GM23248 (cell line): Measurements from ENCODE around the gene PPP1R11. TPM values are rescaled to one million over a fixed set of nuclear protein-coding genes. Genes with fewer than 3 reads are reported as not detected.
"Not testable (repeated sequence)": the region's sequence is repeated elsewhere in the genome, so short reads cannot be mapped to it uniquely, and the experiment has no call there.

Experiments
- DNase-seq: peaks from one replicate; pipeline ENCODE4 v3.0.0-alpha.2; 2015
- H2AFZ ChIP-seq: fragments of 200-600 bp; sonication (generic); 2 replicates; pipeline ENCODE4 v1.6.1; 2016; ENCODE audit warnings: antibody characterized with exemption
- H3F3A ChIP-seq: fragments of 200-600 bp; sonication (generic); 2 replicates; pipeline ENCODE4 v1.6.1; 2016; ENCODE audit warnings: mild to moderate bottlenecking, antibody characterized with exemption, mixed run types; ENCODE audit not compliant: insufficient read depth
- H3K27ac ChIP-seq: fragments of 200-600 bp; sonication (generic); 2 replicates; pipeline ENCODE4 v1.5.1; 2016; ENCODE audit warnings: mild to moderate bottlenecking
- H3K27me3 ChIP-seq: fragments of 200-600 bp; sonication (generic); replicated peaks from 2 replicates; pipeline ENCODE4 v1.6.1; 2016; ENCODE audit warnings: mild to moderate bottlenecking; ENCODE audit not compliant: insufficient read depth
- H3K36me3 ChIP-seq: fragments of 200-600 bp; sonication (generic); 2 replicates; pipeline ENCODE4 v1.6.1; 2016; ENCODE audit warnings: low read depth, mild to moderate bottlenecking
- H3K4me1 ChIP-seq: fragments of 200-600 bp; sonication (generic); 2 replicates; pipeline ENCODE4 v1.6.1; 2016; ENCODE audit warnings: mild to moderate bottlenecking; ENCODE audit not compliant: insufficient read depth
- H3K4me2 ChIP-seq: fragments of 200-600 bp; sonication (generic); one replicate; pipeline ENCODE4 v1.6.1; 2016; ENCODE audit warnings: mild to moderate bottlenecking; ENCODE audit not compliant: unreplicated experiment
- H3K4me3 ChIP-seq: fragments of 200-600 bp; sonication (generic); 2 replicates; pipeline ENCODE4 v1.5.1; 2016; ENCODE audit warnings: mild to moderate bottlenecking
- H3K79me2 ChIP-seq: fragments of 200-600 bp; sonication (generic); 2 replicates; pipeline ENCODE4 v1.6.1; 2016; ENCODE audit warnings: mild to moderate bottlenecking; ENCODE audit not compliant: insufficient read depth
- H3K9ac ChIP-seq: fragments of 200-600 bp; sonication (generic); 2 replicates; pipeline ENCODE4 v1.6.1; 2016; ENCODE audit warnings: mild to moderate bottlenecking
- H3K9me2 ChIP-seq: fragments of 200-600 bp; sonication (generic); 2 replicates; pipeline ENCODE4 v1.6.1; 2016; ENCODE audit warnings: mixed run types, mild to moderate bottlenecking, moderate library complexity; ENCODE audit not compliant: insufficient read depth
- H3K9me3 ChIP-seq: fragments of 200-600 bp; sonication (generic); one replicate; pipeline ENCODE4 v1.6.1; 2017; ENCODE audit warnings: low read depth
- H4K20me1 ChIP-seq: fragments of 200-600 bp; sonication (generic); 2 replicates; pipeline ENCODE4 v1.6.0; 2016; ENCODE audit not compliant: insufficient read depth
- EZH2 ChIP-seq: fragments of 200-600 bp; sonication (generic); IDR thresholded peaks from 2 replicates; pipeline ENCODE4 v1.6.1; 2018; ENCODE audit warnings: antibody characterized with exemption, mild to moderate bottlenecking; ENCODE audit not compliant: insufficient read depth, poor library complexity, severe bottlenecking
- EZH2phosphoT487 ChIP-seq: fragments of 200-600 bp; sonication (generic); IDR thresholded peaks from 2 replicates; pipeline ENCODE4 v1.6.1; 2018; ENCODE audit warnings: antibody characterized with exemption, moderate library complexity, mild to moderate bottlenecking, low read depth; ENCODE audit not compliant: insufficient read depth
- WGBS, 2 experiments: methylation state at CpG; one replicate each; pipeline ENCODE4 v1.1.6; 2015 to 2017; ENCODE audit warnings: low lambda C conversion rate in 2 of 2, low coverage in 1 of 2; ENCODE audit errors: missing lambda C conversion rate in 2 of 2; 5-methylcytosine and 5-hydroxymethylcytosine counted together
- in situ Hi-C: fragments of 300-500 bp; cut with MboI; formaldehyde crosslinking; loops from 2 replicates; pipeline ENCODE4 v1.15.0; 2020
- polyA plus RNA-seq: library from polyadenylated mRNA; unstranded; fragments of >200 nt; fragmentation: Nextera tagmentation; extraction: Ambion mirVana; gene quantifications from 2 replicates; pipeline ENCODE4 v1.2.1, GENCODE V29; 2016
- small RNA-seq: library from RNA; depleted of rRNA; stranded (forward); fragments of <200 nt; gene quantifications from one replicate; pipeline ENCODE3, GENCODE V24; 2014; ENCODE audit warnings: low read depth, low replicate concordance
- total RNA-seq: library from RNA; depleted of rRNA; stranded (reverse); fragments of >200 nt; shearing (Covaris generic); gene quantifications from 2 replicates; pipeline ENCODE4 v1.2.3, GENCODE V29; 2014; rRNA removed

The PPP1R11 gene
- total and polyA plus RNA-seq, 2 experiments from 2014 or later: 44.1 to 77.5 TPM

- H4K20me1 ChIP-seq: no peaks in the 10 kb centered on the region
- H3K4me1 ChIP-seq: no peaks in the 10 kb centered on the region
- in situ Hi-C loops: no loop called here
- H3K4me2 ChIP-seq: no peak overlapping the region
- H3K9me3 ChIP-seq: no peaks in the 10 kb centered on the region
- H3F3A ChIP-seq: no peaks in the 10 kb centered on the region
- TF ChIP-seq EZH2phosphoT487 (no peak), EZH2 (no peak)
- no peak for DNase-seq
- no peak overlapping the region for H3K27ac ChIP-seq
- WGBS, 2 experiments: 21 to 29% methylated on average over 1 of the region's 1 CpG
- no peaks in the 10 kb centered on the region for H3K9me2 ChIP-seq
- H3K4me3 ChIP-seq: no peak overlapping the region
- H3K36me3 ChIP-seq: no peaks in the 10 kb centered on the region
- peaks cover 47% of the 10 kb centered on the region for H3K27me3 ChIP-seq
- no peaks in the 10 kb centered on the region for H3K79me2 ChIP-seq
- H2AFZ ChIP-seq: no peak overlapping the region
- H3K9ac ChIP-seq: no peak overlapping the region
Measured at GRCh38 chr6:30113841-30114240, 46.8 kb downstream of the PPP1R11 start.

- Histone ChIP-seq H4K20me1 (no peaks in the 10 kb centered on the region), H3K36me3 (no peaks in the 10 kb centered on the region), H3F3A (no peaks in the 10 kb centered on the region), H3K4me2 (no peak overlapping the region), H3K9ac (no peak overlapping the region), H3K27ac (no peak overlapping the region), H3K9me3 (no peaks in the 10 kb centered on the region), H3K4me3 (no peak overlapping the region), H3K4me1 (0 out of 2 replicates have a peak, but pooled peaks cover 3% of the 10 kb centered on the region), H3K9me2 (no peaks in the 10 kb centered on the region), H2AFZ (no peak overlapping the region), H3K79me2 (no peaks in the 10 kb centered on the region), H3K27me3 (peaks cover 24% of the 10 kb centered on the region)
- TF ChIP-seq EZH2phosphoT487: no peak
- TF ChIP-seq EZH2: no peak
- 57 to 60% methylated on average over 6 of the region's 6 CpGs for WGBS, 2 experiments
- DNase-seq: no peak
- in situ Hi-C loops: no loop called here
Measured at GRCh38 chr6:30116724-30117123, 49.7 kb downstream of the PPP1R11 start.

GRCh38 chr6:30118691-30119090 lies 51.7 kb downstream of the PPP1R11 start:
- H3K27me3 ChIP-seq, H3K36me3 ChIP-seq, H3K9me2 ChIP-seq, DNase-seq, H3K4me3 ChIP-seq, H3F3A ChIP-seq, H3K9me3 ChIP-seq, H3K4me1 ChIP-seq, H2AFZ ChIP-seq, H3K79me2 ChIP-seq, H3K4me2 ChIP-seq, in situ Hi-C loops, H3K9ac ChIP-seq, H4K20me1 ChIP-seq, H3K27ac ChIP-seq: not testable (repeated sequence)
- WGBS, 2 experiments: 92 to 95% methylated on average over 5 of the region's 5 CpGs

Small RNA genes within 50 kb of the gene (small RNA-seq; reads per million reads assigned to genes)
- not detected for gene RF02218
- gene RF02219: not detected
- not detected for gene RF02220

Other genes starting within 250 kb of the PPP1R11 start
- not detected in 2 replicates for gene HLA-G, start 239.4 kb upstream of the PPP1R11 start, total RNA-seq
- 1.5 and 1.7 TPM in 2 replicates for gene HLA-G, start 239.4 kb upstream of the PPP1R11 start, polyA plus RNA-seq
- 546 and 634 TPM in 2 replicates for gene HLA-A, start 124.7 kb upstream of the PPP1R11 start, total RNA-seq
- gene HLA-A, start 124.7 kb upstream of the PPP1R11 start, polyA plus RNA-seq: 508 and 529 TPM in 2 replicates
- gene POLR1H, start 5.9 kb upstream of the PPP1R11 start, total RNA-seq: 19.2 and 21.9 TPM in 2 replicates
- 31.7 and 32.1 TPM in 2 replicates for gene POLR1H, start 5.9 kb upstream of the PPP1R11 start, polyA plus RNA-seq
- gene RNF39, start 8.6 kb downstream of the PPP1R11 start, total RNA-seq: not detected in 2 replicates
- gene RNF39, start 8.6 kb downstream of the PPP1R11 start, polyA plus RNA-seq: 0.21 and 0.30 TPM in 2 replicates
- gene TRIM31, start 45.9 kb downstream of the PPP1R11 start, total RNA-seq: not detected in 2 replicates
- not detected in 2 replicates for gene TRIM31, start 45.9 kb downstream of the PPP1R11 start, polyA plus RNA-seq
- not detected in 2 replicates for gene TRIM40, start 68.9 kb downstream of the PPP1R11 start, total RNA-seq
- not detected in 2 replicates for gene TRIM40, start 68.9 kb downstream of the PPP1R11 start, polyA plus RNA-seq
- 0.11 TPM in 1 of 2 replicates, not detected in the other for gene TRIM10, start 94.0 kb downstream of the PPP1R11 start, total RNA-seq
- gene TRIM10, start 94.0 kb downstream of the PPP1R11 start, polyA plus RNA-seq: not detected in 2 replicates
- gene TRIM15, start 96.3 kb downstream of the PPP1R11 start, total RNA-seq: not detected in 2 replicates
- not detected in 2 replicates for gene TRIM15, start 96.3 kb downstream of the PPP1R11 start, polyA plus RNA-seq
- gene TRIM26, start 146.2 kb downstream of the PPP1R11 start, total RNA-seq: 25.0 and 30.7 TPM in 2 replicates
- 22.9 and 24.7 TPM in 2 replicates for gene TRIM26, start 146.2 kb downstream of the PPP1R11 start, polyA plus RNA-seq